GM19351 (cell line): Measurements from ENCODE around the gene SKAP2.

ENCODE experiments used
- ATAC-seq: cut with Tn5 transposase; IDR thresholded peaks from one replicate; pipeline ENCODE4 v1.9.1; 2021; ENCODE audit warnings: mild to moderate bottlenecking, moderate library complexity; ENCODE audit not compliant: unreplicated experiment

Gene SKAP2

DNA sequence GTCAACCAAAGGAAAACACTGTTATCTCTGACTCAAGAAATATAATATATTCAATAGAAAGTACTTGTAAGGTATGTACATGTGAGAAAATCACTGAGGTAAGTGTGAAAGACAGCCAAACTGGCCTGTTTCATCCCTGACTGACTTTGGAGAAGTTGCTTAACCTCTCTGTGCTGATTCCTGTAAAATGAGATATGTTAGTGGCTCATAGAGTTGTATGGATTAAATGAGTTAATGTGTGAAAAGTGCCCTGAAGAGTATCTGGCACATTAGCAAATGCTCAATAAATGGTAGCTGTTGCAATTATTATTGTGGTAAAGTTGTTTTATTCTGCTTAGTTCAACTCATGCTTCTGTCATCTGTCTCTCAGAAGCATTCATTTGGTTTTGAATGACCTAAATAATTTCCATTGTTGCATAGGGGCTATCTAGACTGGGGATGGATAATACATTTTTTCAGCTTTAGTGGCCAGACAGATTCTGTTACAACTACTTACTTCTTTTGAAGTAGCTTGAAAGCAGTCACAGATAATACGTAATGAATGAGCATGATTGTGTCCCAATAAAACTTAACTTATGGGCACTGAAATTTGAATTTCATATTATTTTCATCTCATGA is 84.3 kb downstream of the SKAP2 start:
- no peak for ATAC-seq

DNA sequence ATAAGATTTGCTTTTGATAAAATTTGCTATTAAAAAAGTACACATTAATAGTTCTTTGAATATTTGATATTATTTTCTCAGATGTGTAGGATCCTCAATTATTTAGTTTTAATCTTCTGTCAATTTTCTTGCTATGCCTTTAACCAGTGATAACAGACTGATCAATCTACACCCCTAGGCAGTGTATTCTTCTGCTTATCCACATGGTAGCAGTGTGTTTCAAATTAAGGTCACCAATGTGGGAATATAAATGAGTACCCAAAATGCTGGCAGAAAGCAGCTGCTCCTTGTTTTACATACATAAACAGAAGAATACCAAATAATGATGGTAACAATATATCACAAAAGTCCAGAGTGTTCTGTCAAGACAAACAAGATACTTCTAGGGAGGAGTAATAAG is 87.0 kb downstream of the SKAP2 start:
- ATAC-seq, result no peak

DNA sequence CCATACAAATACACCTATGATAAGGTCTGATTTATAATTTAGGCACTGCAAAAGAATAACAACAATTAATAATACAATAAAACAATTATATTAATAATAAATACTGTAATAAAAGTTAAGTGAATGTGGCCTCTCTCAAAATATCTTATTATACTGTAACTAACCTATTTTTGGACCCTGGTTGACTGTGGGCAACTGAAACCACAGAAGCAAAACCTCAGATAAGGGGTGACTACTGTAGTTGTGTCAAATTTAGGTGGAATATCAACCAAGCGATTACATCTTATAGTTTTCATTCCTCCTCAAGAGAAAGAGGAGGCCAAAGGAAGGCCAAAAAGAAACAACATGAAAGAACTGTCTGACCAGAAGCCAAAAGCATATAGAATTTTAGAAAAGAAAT is 103.9 kb downstream of the SKAP2 start:
- ATAC-seq, result no peak

- no peak for ATAC-seq
Observed at GRCh38 chr7:26759108-26759507, 105.3 kb downstream of the SKAP2 start.

DNA sequence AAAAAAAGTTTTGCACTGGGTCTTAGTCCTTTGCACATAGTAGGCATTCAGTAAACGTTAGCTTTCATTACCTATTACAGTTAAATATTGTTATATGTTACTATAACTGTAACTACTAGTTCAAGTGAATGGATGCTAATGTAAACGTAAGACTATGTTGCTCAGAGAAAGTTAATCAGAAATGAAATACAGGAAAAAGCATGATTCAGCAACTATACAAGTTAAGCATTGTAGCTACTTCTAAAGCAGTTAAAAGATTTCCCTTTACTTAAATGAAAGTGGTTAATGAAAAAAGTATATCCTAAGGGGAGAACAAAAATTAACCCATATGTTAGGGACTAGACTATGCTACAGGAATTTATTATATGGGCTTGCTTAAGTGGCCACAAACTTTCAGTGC is 121.2 kb downstream of the SKAP2 start:
- ATAC-seq, result no peak

- ATAC-seq, result no peak
Observed at GRCh38 chr7:26735976-26736600, 128.3 kb downstream of the SKAP2 start.

- no peak for ATAC-seq
Observed at GRCh38 chr7:26729150-26729775, 135.1 kb downstream of the SKAP2 start.

DNA sequence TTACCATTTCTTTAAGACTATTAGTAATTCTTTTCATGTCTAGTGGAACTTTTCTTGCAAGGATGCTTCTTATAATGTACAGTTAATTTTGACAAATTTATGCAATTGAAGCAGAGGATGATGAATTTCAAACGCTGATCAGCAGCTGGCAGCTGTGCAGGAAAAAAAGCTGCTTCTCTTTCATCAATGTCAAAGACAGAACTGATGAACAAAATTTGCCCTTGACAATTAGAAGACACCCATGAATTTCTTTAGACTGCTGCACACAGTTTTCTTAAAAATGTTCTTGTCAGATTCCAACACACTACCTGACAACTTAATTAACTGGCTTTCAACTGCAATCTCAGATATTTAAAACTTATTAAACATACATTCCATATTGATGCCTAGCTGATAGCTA is 138.3 kb downstream of the SKAP2 start:
- ATAC-seq, result no peak

- ATAC-seq, result no peak
Observed at GRCh38 chr7:26724795-26725194, 139.6 kb downstream of the SKAP2 start.

GRCh38 chr7:26723129-26723528 is 141.3 kb downstream of the SKAP2 start:
- no peak for ATAC-seq

DNA sequence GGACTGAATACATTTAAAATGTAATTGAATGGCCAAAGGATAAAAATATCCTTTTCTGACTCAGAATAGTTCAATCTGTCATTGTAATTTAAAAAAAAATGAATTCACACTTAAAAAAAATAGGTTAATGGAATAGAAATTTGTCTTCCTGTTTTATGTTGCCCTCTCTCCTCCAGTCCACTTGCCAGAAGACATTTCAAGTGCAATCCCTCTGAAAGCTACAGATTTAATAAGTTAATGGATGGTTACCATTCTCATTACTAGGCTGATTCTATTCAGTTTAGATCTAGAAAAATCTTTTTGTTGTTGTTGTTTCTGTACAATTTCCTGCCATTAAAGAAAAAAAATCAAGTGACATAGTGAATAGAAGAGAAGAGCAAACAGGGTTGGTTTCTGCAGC is 142.9 kb downstream of the SKAP2 start:
- no peak for ATAC-seq

- ATAC-seq, result no peak
Observed at GRCh38 chr7:26718063-26718462, 146.3 kb downstream of the SKAP2 start.

DNA sequence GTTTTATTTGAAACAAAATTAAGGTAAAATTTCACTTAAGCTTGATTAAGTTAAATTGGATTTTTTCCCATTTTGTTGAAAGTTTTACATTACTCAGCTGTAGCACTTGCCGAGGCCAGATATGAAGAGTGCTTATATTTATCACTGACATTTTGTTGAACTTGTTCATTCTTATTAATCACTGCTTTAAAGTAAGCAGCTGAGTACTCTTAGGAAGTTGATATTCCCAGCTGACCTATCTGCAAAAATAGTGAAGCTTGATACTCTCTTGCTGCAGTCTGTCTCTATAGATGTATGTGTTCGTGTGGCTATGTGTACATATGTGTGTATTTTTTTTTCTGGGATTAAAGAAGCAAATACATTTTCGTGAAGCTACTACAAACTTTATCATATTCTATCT is 150.0 kb downstream of the SKAP2 start:
- no peak for ATAC-seq

GRCh38 chr7:26714006-26714405 is 150.4 kb downstream of the SKAP2 start:
- no peak for ATAC-seq

- ATAC-seq, result no peak
Observed at GRCh38 chr7:26709210-26709990, 155.0 kb downstream of the SKAP2 start.

DNA sequence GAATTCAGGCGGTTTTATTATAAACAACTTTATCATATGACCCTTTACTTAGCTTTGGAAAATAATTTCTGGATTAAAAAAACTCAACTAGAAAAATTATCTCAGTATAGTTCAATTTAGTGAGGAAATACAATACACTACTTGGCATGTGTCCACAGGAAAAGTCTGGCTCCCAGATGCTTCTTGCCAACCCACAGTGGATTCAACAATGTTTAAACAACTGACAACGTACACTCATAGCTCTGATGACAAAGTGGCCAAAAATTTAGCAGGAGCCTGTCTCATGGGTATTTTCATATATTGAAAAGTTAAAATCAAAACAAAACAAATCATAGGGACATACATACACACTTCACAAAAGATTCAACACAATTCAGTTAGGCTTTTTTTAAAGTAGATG is 158.8 kb downstream of the SKAP2 start:
- ATAC-seq, result no peak

DNA sequence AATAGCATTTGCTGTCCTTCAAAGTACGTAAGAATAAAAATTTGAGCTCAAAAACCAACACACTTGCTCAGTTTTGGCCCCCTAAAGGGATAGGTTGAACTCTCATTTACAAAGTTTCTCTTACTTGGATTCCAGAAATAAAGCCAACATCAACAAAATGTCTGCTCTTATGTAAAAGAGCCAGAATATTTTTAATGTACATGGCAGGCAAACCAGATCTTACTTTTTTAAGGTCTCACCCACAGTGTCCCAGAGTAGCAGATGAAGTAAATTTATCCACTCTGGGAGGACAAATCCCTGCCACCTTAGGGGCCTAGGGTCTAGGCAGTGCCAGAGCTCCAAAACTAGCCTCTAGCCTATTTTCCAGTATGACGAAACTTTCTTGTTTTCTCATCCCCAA is 159.6 kb downstream of the SKAP2 start:
- ATAC-seq, result no peak

DNA sequence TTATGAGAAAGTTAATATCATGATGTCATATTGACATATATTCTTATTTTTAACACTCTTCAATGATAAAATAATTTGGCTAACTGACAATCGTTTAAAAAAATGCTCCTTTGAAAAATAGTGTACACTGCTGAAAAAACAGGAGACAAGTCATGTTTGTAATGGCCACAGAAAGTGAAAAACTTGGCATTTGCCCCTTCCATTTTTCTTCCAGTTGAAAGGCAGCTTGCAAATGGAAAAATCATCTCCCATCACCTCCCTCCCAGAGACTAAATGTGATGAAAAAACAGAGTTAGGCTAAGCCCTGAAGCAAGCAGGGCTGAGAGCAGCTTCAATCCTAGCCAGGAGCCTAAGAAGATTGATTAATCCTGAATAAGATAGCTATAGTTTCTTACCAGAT is 160.4 kb downstream of the SKAP2 start:
- no peak for ATAC-seq

- no peak for ATAC-seq
Observed at GRCh38 chr7:26700893-26701292, 163.5 kb downstream of the SKAP2 start.

DNA sequence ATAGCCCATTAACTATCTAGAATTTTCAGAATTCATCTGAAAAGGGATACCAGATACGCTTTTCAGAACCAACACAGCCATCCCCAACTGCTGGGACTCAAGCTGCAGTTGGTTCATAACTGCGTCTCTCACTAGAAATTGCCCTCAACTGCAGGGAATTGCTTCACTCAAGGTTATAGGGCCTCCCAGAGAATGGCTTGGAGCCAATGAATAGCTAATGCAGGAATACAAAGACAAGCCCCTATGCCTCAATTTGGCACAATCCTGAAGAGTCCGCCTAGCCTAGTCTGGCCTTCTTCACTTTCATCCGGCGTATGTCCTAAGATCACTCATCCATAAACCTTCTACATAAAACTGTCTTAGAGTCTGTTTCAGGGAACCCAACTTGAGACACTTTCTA is 164.0 kb downstream of the SKAP2 start:
- no peak for ATAC-seq

DNA sequence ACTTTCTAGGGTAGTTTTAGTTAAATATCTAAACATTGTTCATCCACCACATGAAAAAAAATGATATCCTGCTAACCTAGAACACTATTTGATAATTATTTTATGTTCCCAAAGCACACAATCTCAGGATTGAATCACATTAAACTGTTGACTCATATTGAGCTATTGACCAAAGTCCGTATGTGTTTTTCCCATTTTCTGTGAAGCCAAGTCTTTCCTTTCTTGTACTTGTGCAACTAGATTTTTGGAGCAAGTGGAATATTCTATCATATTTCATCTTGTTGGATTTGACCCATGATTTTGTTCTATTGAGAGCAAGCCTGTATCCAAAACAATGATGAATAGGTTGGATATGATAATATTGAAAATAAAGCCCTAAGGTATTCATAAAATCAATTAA is 164.6 kb downstream of the SKAP2 start:
- ATAC-seq, result no peak

DNA sequence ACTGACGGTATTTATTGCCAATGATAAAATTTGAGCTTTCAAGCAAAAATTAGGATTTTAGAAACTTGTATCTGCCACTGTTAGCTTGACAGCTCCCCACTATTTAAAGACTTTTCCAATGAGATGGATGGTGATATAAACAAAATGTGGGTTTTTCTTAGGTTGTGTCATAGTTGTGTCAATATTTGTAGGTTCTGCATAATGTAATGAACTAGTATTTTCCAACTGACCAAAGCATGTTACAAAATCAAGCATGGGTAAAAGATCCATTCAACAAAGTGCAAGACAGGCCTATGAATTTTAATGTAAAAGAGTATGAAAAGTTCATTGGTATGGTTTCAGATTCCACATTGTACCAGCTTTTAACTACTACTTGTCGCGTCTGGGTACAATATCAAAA is 165.6 kb downstream of the SKAP2 start:
- no peak for ATAC-seq
